Trophoblast cell (in vitro differentiated cells and primary cell): ENCODE results near the gene C20orf144.

Source experiments
- DNase-seq, 2 donors: peaks; one replicate each; pipeline ENCODE4 v3.0.0-alpha.2; 2016
- H2AFZ ChIP-seq: 2 replicates; pipeline ENCODE4 v1.6.1; 2013; ENCODE audit warnings: low read length, moderate library complexity, mild to moderate bottlenecking; ENCODE audit not compliant: insufficient read depth, poor library complexity
- H2AK5ac ChIP-seq: 2 replicates; pipeline ENCODE4 v1.6.1; 2013; ENCODE audit warnings: mild to moderate bottlenecking, low read length
- H2BK120ac ChIP-seq: 2 replicates; pipeline ENCODE4 v1.6.1; 2013; ENCODE audit warnings: low read length, mild to moderate bottlenecking, moderate library complexity; ENCODE audit not compliant: insufficient read depth, poor library complexity
- H2BK12ac ChIP-seq: 2 replicates; pipeline ENCODE4 v1.6.1; 2013; ENCODE audit warnings: mild to moderate bottlenecking, low read length, moderate library complexity
- H2BK5ac ChIP-seq: 2 replicates; pipeline ENCODE4 v1.6.1; 2013; ENCODE audit warnings: low read length, low read depth, moderate library complexity, mild to moderate bottlenecking; ENCODE audit not compliant: poor library complexity
- H3K14ac ChIP-seq: 2 replicates; pipeline ENCODE4 v1.6.1; 2013; ENCODE audit warnings: mild to moderate bottlenecking, low read length
- H3K18ac ChIP-seq: 2 replicates; pipeline ENCODE4 v1.6.1; 2013; ENCODE audit warnings: mild to moderate bottlenecking, low read length
- H3K23ac ChIP-seq: 2 replicates; pipeline ENCODE4 v1.6.1; 2013; ENCODE audit warnings: low read length
- H3K27ac ChIP-seq: 2 replicates; pipeline ENCODE4 v1.5.1; 2013; ENCODE audit warnings: low read depth, mild to moderate bottlenecking, inconsistent platforms, low read length, moderate library complexity
- H3K27me3 ChIP-seq: 2 replicates; pipeline ENCODE4 v1.6.1; 2013; ENCODE audit warnings: inconsistent platforms, mild to moderate bottlenecking, low read length, moderate library complexity; ENCODE audit not compliant: insufficient read depth
- H3K36me3 ChIP-seq, 2 experiments: 1 replicate in 1 of 2; 2 replicates in 1 of 2; pipeline ENCODE4 v1.6.1; 2013; ENCODE audit warnings: low read length in 2 of 2, mild to moderate bottlenecking in 2 of 2, moderate library complexity in 1 of 2; ENCODE audit not compliant: insufficient read depth in 2 of 2, control insufficient read depth in 1 of 2
- H3K4ac ChIP-seq: 2 replicates; pipeline ENCODE4 v1.6.1; 2013; ENCODE audit warnings: low read depth, mild to moderate bottlenecking, low read length, moderate library complexity
- H3K4me1 ChIP-seq, 2 experiments: 1 replicate in 1 of 2; 2 replicates in 1 of 2; pipeline ENCODE4 v1.6.1; 2013; ENCODE audit warnings: low read length in 2 of 2, mild to moderate bottlenecking in 2 of 2, moderate library complexity in 1 of 2; ENCODE audit not compliant: insufficient read depth in 2 of 2, control insufficient read depth in 1 of 2
- H3K4me2 ChIP-seq: 2 replicates; pipeline ENCODE4 v1.6.1; 2013; ENCODE audit warnings: inconsistent platforms, mild to moderate bottlenecking, low read length, moderate library complexity
- H3K4me3 ChIP-seq: 2 replicates; pipeline ENCODE4 v1.5.1; 2013; ENCODE audit warnings: mild to moderate bottlenecking, low read depth, low read length, inconsistent platforms
- H3K79me1 ChIP-seq: one replicate; pipeline ENCODE4 v1.6.1; 2013; ENCODE audit warnings: low read length
- H3K79me2 ChIP-seq: 2 replicates; pipeline ENCODE4 v1.6.1; 2013; ENCODE audit warnings: low read length, mild to moderate bottlenecking; ENCODE audit not compliant: control insufficient read depth, insufficient read depth, poor library complexity
- H3K9ac ChIP-seq: 2 replicates; pipeline ENCODE4 v1.6.1; 2013; ENCODE audit warnings: mild to moderate bottlenecking, low read length
- H3K9me3 ChIP-seq: 2 replicates; pipeline ENCODE4 v1.6.1; 2013; ENCODE audit warnings: low read depth, mild to moderate bottlenecking, control low read depth, inconsistent platforms, low read length; ENCODE audit not compliant: insufficient read depth
- H4K12ac ChIP-seq: 2 replicates; pipeline ENCODE4 v1.6.1; 2013; ENCODE audit warnings: low read depth, mild to moderate bottlenecking, low read length, moderate library complexity
- H4K8ac ChIP-seq: 2 replicates; pipeline ENCODE4 v1.6.1; 2013; ENCODE audit warnings: low read depth, mild to moderate bottlenecking, low read length, moderate library complexity
- H4K91ac ChIP-seq: one replicate; pipeline ENCODE4 v1.6.1; 2013; ENCODE audit warnings: low read depth, mild to moderate bottlenecking, low read length, moderate library complexity
- WGBS: extraction: QIAGEN DNeasy Blood & Tissue Kit; methylation state at CpG from one replicate; pipeline ENCODE4 v1.1.7; 2013; ENCODE audit warnings: missing lambda C conversion rate; ENCODE audit not compliant: insufficient read length, insufficient coverage; ENCODE audit errors: extremely low coverage; 5-methylcytosine and 5-hydroxymethylcytosine counted together

Gene C20orf144

DNA sequence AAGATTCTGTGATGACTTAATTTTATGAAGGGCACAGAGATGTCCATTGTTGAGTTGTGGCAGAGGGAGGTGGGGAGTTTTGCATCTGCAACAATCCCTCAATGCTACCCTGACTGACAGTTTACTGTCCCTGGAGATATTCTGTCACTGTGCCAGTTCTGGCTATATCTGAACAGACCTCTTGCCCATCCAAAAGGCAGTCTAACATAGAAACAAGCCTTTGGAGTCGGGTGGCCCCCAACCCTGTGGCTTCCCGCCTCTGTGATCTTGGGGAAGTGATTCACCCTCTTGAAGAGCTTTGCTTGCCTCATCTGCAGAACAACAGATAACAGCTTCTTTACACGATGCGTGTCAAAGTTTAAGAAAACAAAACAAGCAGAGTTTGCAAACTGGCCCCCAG, 27.8 kb downstream of the C20orf144 start:
- Histone ChIP-seq H3K4me1 (peaks cover 7 to 11% of the 10 kb centered on the region in 2 experiments), H3K27me3 (no peaks in the 10 kb centered on the region), H3K4me3 (no peak overlapping the region), H3K9me3 (no peaks in the 10 kb centered on the region), H3K36me3 (no peaks in the 10 kb centered on the region), H2BK12ac (no peak overlapping the region), H3K79me2 (peaks cover 2% of the 10 kb centered on the region), H4K12ac (no peak overlapping the region), H2BK120ac (no peak overlapping the region), H4K8ac (no peak overlapping the region), H3K79me1 (no peaks in the 10 kb centered on the region), H3K18ac (no peak overlapping the region), H2AK5ac (no peak overlapping the region), H3K27ac (no peak overlapping the region), H3K14ac (no peak overlapping the region), H4K91ac (no peak overlapping the region), H3K23ac (no peak overlapping the region), H3K4ac (no peak overlapping the region), H2BK5ac (no peak overlapping the region), H2AFZ (no peak overlapping the region), H3K4me2 (no peak overlapping the region), H3K9ac (no peak overlapping the region)
- WGBS = no CpG with 5 or more reads among the region's 4 CpGs
- DNase-seq = no peak

DNA sequence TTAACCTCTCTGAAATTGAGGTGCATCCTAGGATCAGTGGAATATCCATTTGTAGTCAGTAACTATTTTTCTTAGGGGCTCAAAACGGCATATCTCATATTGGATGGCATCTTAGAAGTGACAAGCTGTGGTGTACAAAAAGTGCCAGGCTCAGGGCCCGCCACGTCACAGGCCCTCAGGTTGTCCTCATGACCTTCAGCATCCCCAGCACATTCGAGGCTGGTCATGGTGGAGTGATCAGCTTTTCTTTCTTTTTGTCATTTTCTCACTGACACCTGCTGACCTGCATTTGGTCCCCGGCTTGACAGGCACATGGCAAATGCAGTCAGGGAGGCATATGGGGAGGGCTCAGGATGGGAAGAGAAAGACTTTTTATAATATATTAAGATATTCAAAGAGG, 31.2 kb downstream of the C20orf144 start:
- no peaks in the 10 kb centered on the region for H3K79me1 ChIP-seq
- no peak overlapping the region for H4K91ac ChIP-seq
- no peak overlapping the region for H2BK5ac ChIP-seq
- H3K4ac ChIP-seq = no peak overlapping the region
- no peaks in the 10 kb centered on the region for H3K4me1 ChIP-seq
- no peak overlapping the region for H2BK12ac ChIP-seq
- no CpG with 5 or more reads among the region's 5 CpGs for WGBS
- H3K36me3 ChIP-seq = no peaks in the 10 kb centered on the region
- no peak overlapping the region for H4K8ac ChIP-seq
- peaks cover under 1% of the 10 kb centered on the region for H3K9me3 ChIP-seq
- no peaks in the 10 kb centered on the region for H3K79me2 ChIP-seq
- no peak overlapping the region for H3K9ac ChIP-seq
- H3K23ac ChIP-seq = no peak overlapping the region
- H3K4me2 ChIP-seq = no peak overlapping the region
- H2AFZ ChIP-seq = no peak overlapping the region
- no peak overlapping the region for H2BK120ac ChIP-seq
- H3K4me3 ChIP-seq = no peak overlapping the region
- no peak overlapping the region for H3K18ac ChIP-seq
- DNase-seq = no peak
- no peaks in the 10 kb centered on the region for H3K27me3 ChIP-seq
- no peak overlapping the region for H2AK5ac ChIP-seq
- no peak overlapping the region for H3K14ac ChIP-seq
- no peak overlapping the region for H4K12ac ChIP-seq
- H3K27ac ChIP-seq = no peak overlapping the region

DNA sequence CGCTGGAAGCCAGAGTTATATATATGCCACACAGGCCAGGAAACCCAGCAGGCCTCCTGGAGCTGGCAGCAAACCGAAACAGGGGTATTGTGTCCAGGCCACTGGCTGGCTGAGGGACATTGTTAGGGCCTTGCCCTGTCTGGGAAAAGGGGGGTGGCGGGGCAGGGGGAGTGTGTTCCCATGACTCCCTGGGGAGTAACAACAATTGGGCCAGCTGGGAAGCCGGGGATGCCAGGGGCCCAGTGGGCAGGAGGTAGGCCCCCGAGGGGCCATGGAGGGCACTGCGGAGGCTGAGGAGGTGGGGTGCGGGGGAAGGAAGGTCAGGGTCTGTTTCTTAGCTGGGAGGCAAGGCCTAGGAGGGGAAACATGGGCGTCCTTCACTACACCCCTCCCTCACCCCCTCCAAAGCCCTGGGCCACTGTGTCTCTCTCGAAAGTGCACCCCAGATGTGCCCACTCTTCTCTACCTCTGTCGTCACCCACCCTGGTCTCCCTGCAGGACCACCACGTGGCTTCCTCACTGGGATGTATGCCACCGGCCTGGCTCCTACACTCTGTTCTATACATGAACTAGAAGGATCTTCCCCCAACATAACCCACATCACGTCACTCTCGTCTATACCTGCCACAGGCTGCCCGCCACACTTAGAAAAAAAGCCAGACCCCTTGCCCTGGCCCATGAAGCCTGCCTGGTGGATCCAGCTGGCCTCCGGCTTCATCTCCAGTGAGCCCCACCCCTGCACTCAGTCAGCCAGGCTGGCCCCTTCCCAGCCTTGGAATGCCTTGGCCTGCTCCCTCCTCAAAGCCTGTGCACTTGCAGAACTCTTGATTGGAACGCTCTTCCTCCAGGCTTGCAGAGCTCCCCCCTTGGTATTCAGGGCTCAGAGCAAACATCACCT, 31.9 kb downstream of the C20orf144 start:
- Histone ChIP-seq H4K8ac (no peak overlapping the region), H3K9me3 (peaks cover 2% of the 10 kb centered on the region), H2BK120ac (no peak overlapping the region), H3K23ac (no peak overlapping the region), H3K4me1 (no peaks in the 10 kb centered on the region), H4K91ac (no peak overlapping the region), H2BK12ac (no peak overlapping the region), H3K18ac (no peak overlapping the region), H2BK5ac (no peak overlapping the region), H2AK5ac (no peak overlapping the region), H3K14ac (no peak overlapping the region), H3K36me3 (no peaks in the 10 kb centered on the region), H3K4me2 (no peak overlapping the region), H3K27ac (no peak overlapping the region), H3K4me3 (no peak overlapping the region), H3K4ac (no peak overlapping the region), H4K12ac (no peak overlapping the region), H3K79me2 (no peaks in the 10 kb centered on the region), H3K79me1 (no peaks in the 10 kb centered on the region), H3K27me3 (no peaks in the 10 kb centered on the region), H2AFZ (no peak overlapping the region), H3K9ac (no peak overlapping the region)
- WGBS = no CpG with 5 or more reads among the region's 17 CpGs
- DNase-seq = no peak

DNA sequence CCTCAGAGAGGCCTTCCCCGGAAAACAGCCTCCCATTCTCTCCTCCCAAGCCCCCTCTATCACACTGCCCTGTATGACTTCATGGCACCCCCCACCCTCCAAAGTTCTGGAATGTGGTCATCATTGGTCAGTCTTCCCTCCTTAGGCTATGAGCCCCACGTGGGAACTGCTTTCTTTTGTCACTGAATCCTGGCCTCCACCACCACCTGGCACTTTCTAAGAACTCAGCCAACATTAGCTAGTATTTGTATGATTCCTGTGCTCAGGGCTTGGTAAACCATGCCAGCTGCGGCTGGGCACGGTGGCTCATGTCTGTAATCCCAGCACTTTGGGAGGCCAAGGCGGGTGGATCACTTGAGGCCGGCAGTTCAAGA, 32.5 kb downstream of the C20orf144 start:
- no peaks in the 10 kb centered on the region for H3K36me3 ChIP-seq
- H3K79me2 ChIP-seq = no peaks in the 10 kb centered on the region
- no peak overlapping the region for H2BK12ac ChIP-seq
- H3K27ac ChIP-seq = no peak overlapping the region
- no peak overlapping the region for H3K4me3 ChIP-seq
- no peak overlapping the region for H3K9ac ChIP-seq
- H3K23ac ChIP-seq = no peak overlapping the region
- H3K79me1 ChIP-seq = no peaks in the 10 kb centered on the region
- no CpG with 5 or more reads among the region's 6 CpGs for WGBS
- no peak overlapping the region for H2AK5ac ChIP-seq
- no peak overlapping the region for H4K12ac ChIP-seq
- no peak overlapping the region for H3K4me2 ChIP-seq
- no peak overlapping the region for H3K4ac ChIP-seq
- no peaks in the 10 kb centered on the region for H3K27me3 ChIP-seq
- no peak overlapping the region for H2BK120ac ChIP-seq
- no peak overlapping the region for H2BK5ac ChIP-seq
- no peak overlapping the region for H3K14ac ChIP-seq
- no peak overlapping the region for H2AFZ ChIP-seq
- H3K4me1 ChIP-seq = no peaks in the 10 kb centered on the region
- no peak overlapping the region for H4K91ac ChIP-seq
- H3K18ac ChIP-seq = no peak overlapping the region
- H4K8ac ChIP-seq = no peak overlapping the region
- no peak for DNase-seq
- H3K9me3 ChIP-seq = peaks cover 2% of the 10 kb centered on the region
